Keratinocyte (primary cell): ENCODE measurements around the gene TSHR. TPM values are rescaled to one million over a fixed set of nuclear protein-coding genes. Genes with fewer than 3 reads are reported as not detected.

Experiments
- DNase-seq: peaks from one replicate; pipeline ENCODE4 v3.0.0-alpha.2; 2011; ENCODE audit warnings: low read depth, missing footprints, low spot score
- FAIRE-seq: peaks from 2 replicates; lab custom pipeline; 2011; peaks lifted over from hg19 to GRCh38; lab: Jason Lieb, UNC
- H2AFZ ChIP-seq: 2 replicates; pipeline ENCODE4 v1.6.0; 2012; ENCODE audit warnings: low read length, control low read depth, inconsistent platforms; ENCODE audit not compliant: control insufficient read depth
- H3K27ac ChIP-seq: 2 replicates; pipeline ENCODE4 v1.5.1; 2011; ENCODE audit warnings: low read length; ENCODE audit not compliant: control insufficient read depth, insufficient read depth
- H3K27me3 ChIP-seq: 3 replicates; pipeline ENCODE4 v1.6.0; 2011; ENCODE audit warnings: low read length; ENCODE audit not compliant: control insufficient read depth, insufficient read depth; ENCODE audit errors: extremely low read depth
- H3K36me3 ChIP-seq, 2 experiments: 2 replicates in 1 of 2; 3 replicates in 1 of 2; pipeline ENCODE4 v1.5.1; 2011; ENCODE audit warnings: low read length in 2 of 2, mild to moderate bottlenecking in 1 of 2; ENCODE audit not compliant: control insufficient read depth in 2 of 2, insufficient read depth in 2 of 2; ENCODE audit errors: extremely low read depth in 1 of 2
- H3K4me1 ChIP-seq: 3 replicates; pipeline ENCODE4 v1.5.1; 2011; ENCODE audit warnings: low read length; ENCODE audit not compliant: control insufficient read depth, insufficient read depth; ENCODE audit errors: extremely low read depth
- H3K4me2 ChIP-seq: 3 replicates; pipeline ENCODE4 v1.6.0; 2011; ENCODE audit warnings: low read depth, low read length; ENCODE audit not compliant: control insufficient read depth, insufficient read depth; ENCODE audit errors: extremely low read depth
- H3K4me3 ChIP-seq, 3 experiments: fragments of 200-600 bp in 1 of 3; sonication (generic) in 1 of 3; 2 replicates in 2 of 3; 3 replicates in 1 of 3; pipeline ENCODE4 v1.5.1; 2011 to 2016; ENCODE audit warnings: low read length in 3 of 3, mild to moderate bottlenecking in 3 of 3, control low read depth in 2 of 3, inconsistent platforms in 1 of 3, low read depth in 1 of 3, mixed read lengths in 1 of 3, mixed run types in 1 of 3, moderate library complexity in 1 of 3; ENCODE audit not compliant: control insufficient read depth in 2 of 3, insufficient read depth in 2 of 3; ENCODE audit errors: extremely low read depth in 1 of 3
- H3K79me2 ChIP-seq: 2 replicates; pipeline ENCODE4 v1.6.0; 2012; ENCODE audit warnings: low read length; ENCODE audit not compliant: control insufficient read depth, insufficient read depth
- H3K9ac ChIP-seq: 3 replicates; pipeline ENCODE4 v1.6.0; 2011; ENCODE audit warnings: low read length; ENCODE audit not compliant: control insufficient read depth, insufficient read depth; ENCODE audit errors: extremely low read depth
- H3K9me1 ChIP-seq: 3 replicates; pipeline ENCODE4 v1.6.0; 2011; ENCODE audit warnings: low read length; ENCODE audit not compliant: control insufficient read depth, insufficient read depth; ENCODE audit errors: extremely low read depth
- H3K9me3 ChIP-seq: 2 replicates; pipeline ENCODE4 v1.5.1; 2012; ENCODE audit warnings: low read depth, low read length; ENCODE audit not compliant: control insufficient read depth
- H4K20me1 ChIP-seq: 3 replicates; pipeline ENCODE4 v1.6.0; 2011; ENCODE audit warnings: low read length; ENCODE audit not compliant: control insufficient read depth, insufficient read depth; ENCODE audit errors: extremely low read depth
- EZH2 ChIP-seq: IDR thresholded peaks from one replicate; pipeline ENCODE4 v1.6.1; 2012; ENCODE audit warnings: inconsistent platforms, mild to moderate bottlenecking, low read length, moderate library complexity
- dilution Hi-C: fragments of 300-500 bp; cut with MboI; formaldehyde crosslinking; loops from one replicate; pipeline ENCODE4 v1.7.0; 2020; ENCODE audit warnings: low sequenced_read_pairs; ENCODE audit not compliant: extremely low pct_ligation_motif_present
- polyA plus RNA-seq, 5 experiments: library from polyadenylated mRNA; depleted of rRNA in 3 of 5; stranded (reverse) in 3 of 5; stranded (forward) in 1 of 5; unstranded in 1 of 5; fragments of >200 nt; gene quantifications; 1 replicate in 1 of 5; 2 replicates in 3 of 5; 3 replicates in 1 of 5; pipeline versions ENCODE4 v1.2.1 to v1.2.3, GENCODE V29; 2011 to 2012; ENCODE audit warnings: missing spikeins in 2 of 5, low read depth in 1 of 5, low replicate concordance in 1 of 5
- TF ChIP-seq, protein P1 (sequence below), 3 experiments: IDR thresholded peaks in 1 of 3; conservative IDR thresholded peaks in 1 of 3; optimal IDR thresholded peaks in 1 of 3; 2 replicates in 2 of 3; 3 replicates in 1 of 3; pipeline versions ENCODE3 to v1.5.1; 2011; ENCODE audit warnings: low read length in 3 of 3, mild to moderate bottlenecking in 3 of 3, moderate library complexity in 2 of 3, control low read depth in 1 of 3, inconsistent platforms in 1 of 3; ENCODE audit not compliant: insufficient read depth in 2 of 3; ENCODE audit errors: extremely low read depth in 1 of 3

Gene TSHR
- polyA plus RNA-seq, 1 donor (not counting 4 experiments of a cell fraction or from before 2014, with no cell fraction given) = 0.03 TPM

DNA sequence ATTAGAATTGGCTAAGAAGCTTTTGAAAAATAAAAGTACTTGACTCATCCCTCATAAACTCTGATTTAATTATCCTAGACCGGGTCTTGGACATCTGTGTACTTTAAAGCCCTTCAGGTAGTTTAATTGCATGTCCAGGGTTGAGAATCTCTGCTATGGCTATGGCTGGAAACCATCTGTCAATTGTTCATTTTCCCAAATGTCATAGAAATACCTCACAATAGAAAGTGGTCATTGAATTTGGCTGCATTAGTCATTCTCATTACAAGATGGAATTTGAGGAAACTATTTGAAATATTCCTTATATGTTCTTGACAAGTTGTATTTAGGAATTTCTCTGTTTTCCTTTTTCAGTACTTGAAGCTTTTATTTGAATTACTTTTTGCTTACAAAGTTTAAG, 111.3 kb downstream of the TSHR start:
- FAIRE-seq = no peak
- dilution Hi-C loops = no loop called here

DNA sequence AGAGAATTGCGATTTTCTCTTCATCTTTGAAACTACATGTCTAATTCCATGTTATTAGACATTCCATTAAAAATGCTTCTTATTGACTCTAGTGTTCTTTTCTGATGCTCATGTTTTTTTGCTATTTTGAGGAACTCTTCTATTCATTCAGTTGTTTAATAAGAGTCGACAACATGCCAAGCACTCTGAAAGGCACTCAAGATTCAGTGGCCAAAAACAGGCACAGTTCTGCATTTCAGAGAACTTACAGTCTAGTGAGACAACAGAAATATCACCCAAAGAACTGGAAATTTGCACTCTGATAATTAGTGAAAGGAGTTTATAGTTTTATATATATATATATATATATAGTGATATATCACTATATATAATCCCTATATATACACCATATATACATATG, 111.7 kb downstream of the TSHR start:
- Histone ChIP-seq H2AFZ (no peak overlapping the region), H4K20me1 (no peaks in the 10 kb centered on the region), H3K9me1 (no peaks in the 10 kb centered on the region), H3K4me2 (no peak overlapping the region), H3K4me3 (no peak overlapping the region), H3K27me3 (no peaks in the 10 kb centered on the region), H3K36me3 (no peaks in the 10 kb centered on the region), H3K9me3 (no peaks in the 10 kb centered on the region), H3K4me1 (no peaks in the 10 kb centered on the region), H3K9ac (no peak overlapping the region), H3K79me2 (no peaks in the 10 kb centered on the region), H3K27ac (no peak overlapping the region)
- FAIRE-seq (no peak), DNase-seq (no peak)
- TF ChIP-seq EZH2 = no peak
- TF ChIP-seq, protein P1, sequence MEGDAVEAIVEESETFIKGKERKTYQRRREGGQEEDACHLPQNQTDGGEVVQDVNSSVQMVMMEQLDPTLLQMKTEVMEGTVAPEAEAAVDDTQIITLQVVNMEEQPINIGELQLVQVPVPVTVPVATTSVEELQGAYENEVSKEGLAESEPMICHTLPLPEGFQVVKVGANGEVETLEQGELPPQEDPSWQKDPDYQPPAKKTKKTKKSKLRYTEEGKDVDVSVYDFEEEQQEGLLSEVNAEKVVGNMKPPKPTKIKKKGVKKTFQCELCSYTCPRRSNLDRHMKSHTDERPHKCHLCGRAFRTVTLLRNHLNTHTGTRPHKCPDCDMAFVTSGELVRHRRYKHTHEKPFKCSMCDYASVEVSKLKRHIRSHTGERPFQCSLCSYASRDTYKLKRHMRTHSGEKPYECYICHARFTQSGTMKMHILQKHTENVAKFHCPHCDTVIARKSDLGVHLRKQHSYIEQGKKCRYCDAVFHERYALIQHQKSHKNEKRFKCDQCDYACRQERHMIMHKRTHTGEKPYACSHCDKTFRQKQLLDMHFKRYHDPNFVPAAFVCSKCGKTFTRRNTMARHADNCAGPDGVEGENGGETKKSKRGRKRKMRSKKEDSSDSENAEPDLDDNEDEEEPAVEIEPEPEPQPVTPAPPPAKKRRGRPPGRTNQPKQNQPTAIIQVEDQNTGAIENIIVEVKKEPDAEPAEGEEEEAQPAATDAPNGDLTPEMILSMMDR (optimal IDR thresholded peaks at IDR 0.05 in 1 of 3, IDR thresholded peaks at IDR 0.05 in 1 of 3, conservative IDR thresholded peaks at IDR 0.05 in 1 of 3; ENCODE audit: extremely low read depth in 1 of 3, insufficient read depth in 2 of 3, low read length in 3 of 3) = no peak
- dilution Hi-C loops = no loop called here

More for the DNA sequence above, 111.3 kb downstream of the TSHR start:
- Histone ChIP-seq H3K9me1 (no peaks in the 10 kb centered on the region), H3K79me2 (no peaks in the 10 kb centered on the region), H3K36me3 (no peaks in the 10 kb centered on the region), H2AFZ (no peak overlapping the region), H3K9ac (no peak overlapping the region), H3K4me2 (no peak overlapping the region), H3K27me3 (no peaks in the 10 kb centered on the region), H3K4me3 (no peak overlapping the region), H4K20me1 (no peaks in the 10 kb centered on the region), H3K27ac (no peak overlapping the region), H3K4me1 (no peaks in the 10 kb centered on the region), H3K9me3 (no peaks in the 10 kb centered on the region)
- TF ChIP-seq EZH2 = no peak
- TF ChIP-seq, protein P1 (optimal IDR thresholded peaks at IDR 0.05 in 1 of 3, IDR thresholded peaks at IDR 0.05 in 1 of 3, conservative IDR thresholded peaks at IDR 0.05 in 1 of 3; ENCODE audit: extremely low read depth in 1 of 3, insufficient read depth in 2 of 3, low read length in 3 of 3) = no peak
- no peak for DNase-seq
